ENCODE results near the gene TSHZ2.

Gene TSHZ2

DNA sequence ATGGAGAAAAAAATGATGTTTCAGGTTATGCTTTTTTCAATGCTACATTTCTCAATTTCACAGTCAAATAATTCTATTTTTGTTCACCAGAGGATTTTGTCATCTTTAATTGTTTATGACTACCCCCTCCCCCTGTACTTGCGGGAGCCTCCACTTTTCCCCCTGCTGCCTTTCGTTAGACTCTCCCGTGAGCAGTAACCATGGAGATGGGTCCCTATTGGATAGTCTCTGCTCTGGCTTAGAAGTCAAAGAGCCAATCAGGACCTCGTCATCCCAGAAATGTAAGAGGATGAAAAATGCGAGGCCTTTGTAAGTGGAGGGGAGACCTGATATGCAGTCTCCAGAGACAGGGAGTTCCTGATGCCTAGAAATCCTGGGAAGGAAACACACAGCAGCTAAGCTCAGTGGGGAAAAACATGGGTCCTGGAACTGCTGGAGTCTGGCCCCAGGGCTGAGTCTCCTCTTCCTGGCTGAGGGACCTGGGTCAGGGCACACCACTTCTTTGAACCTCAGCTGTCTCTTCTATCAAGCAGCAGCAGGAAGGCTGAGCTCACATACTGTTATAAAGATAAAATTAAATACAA is 298.7 kb downstream of the TSHZ2 start:
- DNase-seq = peak in 19 of 56 donors; percentile 4 to 58 (median 17)

DNA sequence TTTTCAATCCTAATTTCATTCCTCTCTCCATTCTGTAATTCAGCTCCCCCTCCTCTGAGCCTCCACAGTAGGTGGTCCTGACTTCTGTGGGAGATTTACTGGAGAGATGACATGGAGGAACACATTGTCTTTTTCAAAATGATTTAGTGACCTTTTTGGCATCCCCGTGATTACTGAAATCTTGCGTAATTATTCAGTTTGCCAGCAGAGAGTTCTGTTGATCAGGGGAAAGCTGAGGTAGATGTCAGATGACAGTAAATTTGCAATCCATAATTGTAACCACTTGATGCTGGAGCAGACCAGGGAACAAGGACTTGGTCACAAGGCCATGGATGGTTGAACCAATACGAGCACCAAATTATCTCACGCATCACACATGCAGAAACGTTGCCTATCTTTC is 302.2 kb downstream of the TSHZ2 start:
- no peak for DNase-seq

DNA sequence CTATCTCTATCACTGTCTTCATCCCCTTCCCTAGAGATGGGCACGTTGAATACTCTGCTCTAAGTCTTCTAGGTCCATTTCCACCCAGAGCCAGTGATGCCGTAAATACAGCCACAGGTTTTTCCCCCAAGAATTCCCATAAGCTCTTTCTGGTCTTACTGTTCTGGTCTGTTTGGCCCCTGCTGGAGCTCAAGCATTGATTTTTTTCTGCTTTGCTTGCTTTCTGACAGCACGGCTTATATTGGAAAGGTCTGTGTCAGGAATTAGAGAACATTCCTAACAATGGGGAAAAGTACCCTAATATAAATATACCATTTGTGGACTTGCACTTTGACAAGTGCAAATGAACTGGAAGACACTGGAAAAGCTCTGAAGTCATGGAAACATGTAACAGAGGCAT is 302.6 kb downstream of the TSHZ2 start:
- DNase-seq = no peak

DNA sequence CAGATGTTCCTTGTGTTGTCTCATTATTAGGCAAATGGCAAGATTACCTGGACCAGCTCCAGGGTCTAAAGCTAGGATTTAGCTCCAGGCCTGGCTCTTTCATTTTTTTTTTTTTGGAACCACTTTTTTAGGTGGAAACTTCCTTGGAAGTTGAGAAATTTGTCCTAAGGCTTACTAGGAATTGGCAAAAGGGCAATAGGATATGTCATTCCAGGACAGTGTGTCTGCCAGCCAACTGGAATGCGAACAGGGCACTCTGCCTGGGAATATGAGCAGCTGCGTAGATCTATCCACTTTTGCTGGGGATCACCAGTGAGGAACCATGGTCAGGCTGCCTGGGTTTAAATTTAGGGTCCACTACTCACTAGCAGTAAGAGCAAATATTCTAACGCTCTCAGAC is 304.0 kb downstream of the TSHZ2 start:
- no peak for DNase-seq

DNA sequence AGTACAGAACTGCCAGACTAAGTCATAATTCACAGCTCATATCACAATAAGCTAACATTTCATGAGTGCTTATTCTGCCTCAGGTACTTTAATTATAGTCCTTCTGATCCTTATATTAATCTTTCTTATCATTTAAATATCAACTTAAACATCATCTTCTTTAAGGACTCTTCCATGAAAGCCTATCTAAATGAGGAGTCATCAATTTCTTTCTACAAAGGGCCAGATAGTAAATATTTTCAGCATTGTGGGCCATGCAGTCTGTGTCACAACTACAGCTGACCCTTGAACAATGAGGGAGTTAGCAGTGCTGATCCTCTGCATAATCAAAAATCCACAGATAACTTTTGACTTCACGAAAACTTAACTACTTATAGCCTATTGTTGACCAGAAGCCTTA is 306.4 kb downstream of the TSHZ2 start:
- DNase-seq = no peak

DNA sequence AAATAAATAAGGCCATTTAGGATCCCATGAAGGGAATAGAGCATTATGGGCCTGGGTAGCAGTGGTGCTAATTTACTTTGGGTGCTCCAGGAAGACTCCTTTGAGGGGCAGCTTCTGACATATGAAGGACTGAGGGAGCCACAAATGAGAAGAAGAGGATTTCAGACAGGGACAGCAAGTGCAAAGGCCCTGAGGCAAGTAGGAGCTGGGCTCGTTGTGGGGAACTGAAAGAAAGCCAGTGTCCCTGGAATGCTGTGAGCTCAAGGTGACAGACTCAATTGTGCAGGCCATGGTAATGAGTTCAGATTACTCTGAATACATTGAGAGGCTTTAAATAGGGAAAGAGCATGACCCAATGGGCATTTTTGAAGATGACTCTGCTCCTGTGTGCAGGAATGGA is 307.6 kb downstream of the TSHZ2 start:
- no peak for DNase-seq

DNA sequence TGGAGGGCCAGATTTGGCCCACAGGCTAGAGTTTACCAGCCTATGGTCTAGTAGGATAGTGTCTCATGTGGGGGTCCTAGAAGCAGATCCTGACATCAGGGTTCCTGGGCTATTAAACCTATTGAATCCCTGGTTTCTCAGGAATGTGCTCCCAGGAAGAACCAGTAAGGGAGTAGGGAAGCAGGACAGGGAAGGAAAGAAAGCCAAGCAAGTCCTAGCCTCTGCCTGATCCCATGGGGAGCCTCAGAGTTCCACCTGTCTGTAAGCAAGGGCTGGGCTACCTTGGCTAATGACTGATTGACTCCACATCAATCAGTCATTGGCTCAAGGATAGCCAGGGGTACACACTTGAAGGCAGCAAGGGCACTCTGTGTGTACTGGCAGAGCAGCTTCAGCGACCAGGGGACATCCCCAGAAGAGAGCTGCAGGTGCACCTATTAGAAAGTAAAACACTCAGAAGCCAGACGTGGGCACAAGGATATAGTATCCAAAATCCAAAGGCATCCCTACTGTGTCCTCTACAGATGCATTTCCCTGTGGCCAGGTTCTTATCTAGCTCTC is 309.5 kb downstream of the TSHZ2 start:
- DNase-seq = no peak

DNA sequence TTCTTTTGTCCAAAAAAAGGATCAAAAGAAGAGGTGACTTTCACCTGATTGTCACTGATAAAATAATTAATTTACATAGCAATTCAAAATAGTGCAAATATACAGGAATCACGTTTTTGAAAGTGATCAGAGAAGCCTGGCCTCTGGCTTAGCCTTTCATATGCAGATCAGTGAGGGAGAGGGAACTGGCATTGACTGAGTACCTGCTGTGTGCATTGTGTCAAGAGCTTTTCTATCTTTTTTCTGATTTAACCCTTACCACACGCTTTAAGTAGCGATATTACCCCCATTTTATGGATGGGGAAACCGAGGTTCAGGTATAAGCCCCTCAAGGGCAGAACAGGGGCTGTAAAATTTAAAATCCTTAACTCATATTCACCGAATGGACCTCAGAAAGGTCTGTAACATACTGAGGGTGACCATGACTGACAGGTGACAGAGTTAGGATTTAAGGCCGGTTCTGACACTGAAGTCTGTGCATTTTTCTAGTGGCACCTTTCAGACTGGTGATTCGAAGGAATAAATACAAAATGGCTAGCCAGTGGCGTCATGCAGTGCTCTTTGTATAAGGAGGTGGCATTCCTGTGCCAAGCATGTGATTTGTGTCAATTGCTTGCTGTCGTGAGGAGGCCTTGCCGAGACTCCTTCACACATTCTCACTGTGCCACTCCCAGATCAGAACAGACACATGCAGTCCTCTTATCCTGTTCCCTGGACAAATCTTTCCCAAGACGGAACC is 310.2 kb downstream of the TSHZ2 start:
- no peak for DNase-seq

DNA sequence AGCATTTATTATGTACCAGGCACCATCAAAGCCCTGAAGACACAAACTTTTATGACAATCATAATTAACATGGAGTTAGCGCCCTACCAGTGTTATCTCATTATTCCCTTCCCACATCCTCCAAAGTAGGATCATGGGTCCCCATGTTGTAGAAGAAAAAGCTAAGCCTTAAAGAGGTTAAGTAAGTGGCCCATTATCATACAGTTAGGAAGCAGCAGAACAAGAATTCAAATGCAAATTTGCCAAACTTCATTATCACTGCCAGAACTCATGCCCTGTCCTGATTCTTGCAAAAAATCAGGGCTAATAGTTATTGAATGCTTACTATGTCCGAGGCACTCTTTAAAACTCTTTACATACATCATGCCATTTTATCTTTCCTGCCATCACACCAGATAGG is 310.9 kb downstream of the TSHZ2 start:
- DNase-seq = no peak

DNA sequence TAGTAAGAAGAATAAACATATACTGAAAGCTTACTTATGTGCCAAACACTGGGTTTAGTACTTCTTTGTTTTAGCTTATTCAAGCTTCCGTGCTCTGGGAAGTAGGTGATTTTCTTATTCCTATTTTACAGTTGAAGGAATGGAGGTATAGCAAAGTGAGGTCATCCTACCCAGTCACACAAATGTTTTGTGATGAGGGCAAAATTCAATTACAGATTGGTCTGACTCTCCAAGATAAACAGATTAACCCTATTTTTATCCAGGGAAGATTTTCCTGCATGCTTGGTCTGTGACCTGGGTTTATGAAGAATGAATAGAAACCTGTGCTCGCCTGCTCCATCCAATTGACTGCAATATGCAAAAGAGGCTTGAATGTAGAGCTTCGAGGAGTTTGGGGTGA is 311.4 kb downstream of the TSHZ2 start:
- no peak for DNase-seq

DNA sequence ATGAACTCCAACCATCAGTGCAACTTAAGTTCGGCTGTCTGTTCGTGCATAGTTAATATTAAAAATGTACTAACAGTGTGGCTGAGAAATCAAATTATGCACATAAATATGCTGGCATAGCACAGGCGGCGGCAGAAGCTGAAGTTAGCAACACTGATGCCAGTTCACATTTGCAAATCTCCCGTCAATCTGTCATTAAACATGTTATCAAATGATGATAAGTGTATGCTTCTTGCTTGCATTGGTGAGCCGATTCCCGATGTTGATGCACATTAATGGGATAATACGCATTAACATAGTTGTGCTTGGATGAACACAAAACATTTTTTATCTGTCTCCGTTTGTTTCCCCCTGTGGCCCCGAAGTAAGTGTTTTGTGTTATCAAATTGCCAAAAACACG is 312.1 kb downstream of the TSHZ2 start:
- DNase-seq = no peak

DNA sequence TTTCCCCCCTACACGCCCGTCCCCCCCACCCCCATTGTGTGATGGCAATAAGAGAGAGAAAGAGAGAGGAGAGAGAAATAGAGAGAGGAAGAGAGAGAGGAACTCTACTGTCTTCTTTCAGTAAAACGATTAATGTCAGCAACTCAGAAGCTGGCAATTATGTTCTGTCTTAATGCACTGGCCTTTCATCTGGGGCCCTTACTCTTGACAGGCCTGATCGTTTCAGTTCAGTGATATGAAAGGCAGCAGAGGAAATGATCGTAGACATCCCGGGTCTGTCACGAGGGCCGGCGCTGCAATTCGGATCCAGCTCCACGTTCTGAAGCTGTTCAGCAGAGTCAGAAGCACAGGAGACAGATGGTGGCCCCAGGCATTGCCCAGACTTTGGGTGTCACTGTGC is 312.5 kb downstream of the TSHZ2 start:
- no peak for DNase-seq

DNA sequence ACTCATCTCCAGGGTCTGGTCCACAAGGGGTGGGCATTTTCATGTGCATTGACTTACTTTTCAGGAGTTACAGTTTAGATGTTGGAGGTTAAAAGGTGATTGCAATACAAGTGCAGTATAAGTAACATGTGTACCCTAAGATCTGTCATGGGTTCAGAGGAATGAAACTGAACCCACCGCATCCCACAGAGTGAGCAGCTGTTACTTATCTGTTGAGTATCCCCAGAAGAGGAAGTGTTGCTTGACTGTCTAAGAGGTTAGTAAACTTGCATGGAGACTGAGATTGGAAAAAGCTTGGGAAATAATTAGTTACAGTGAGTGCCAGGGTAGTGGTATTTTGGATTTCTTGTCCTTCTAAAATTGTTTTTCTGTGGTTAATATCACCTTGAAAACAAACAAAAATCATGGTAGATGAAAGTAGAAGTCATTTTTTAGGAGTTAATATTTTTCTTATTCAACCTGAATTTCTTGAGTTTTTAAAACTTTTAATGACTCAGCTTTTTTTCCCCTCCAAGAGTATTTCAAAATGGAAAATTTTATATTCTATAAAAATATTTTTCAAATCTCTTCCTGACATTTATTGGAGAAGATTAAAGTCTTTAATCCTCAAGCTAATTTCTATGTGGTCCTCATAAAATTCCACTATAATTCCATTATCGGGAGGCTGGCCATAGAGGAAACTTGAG is 315.3 kb downstream of the TSHZ2 start:
- DNase-seq = no peak

DNA sequence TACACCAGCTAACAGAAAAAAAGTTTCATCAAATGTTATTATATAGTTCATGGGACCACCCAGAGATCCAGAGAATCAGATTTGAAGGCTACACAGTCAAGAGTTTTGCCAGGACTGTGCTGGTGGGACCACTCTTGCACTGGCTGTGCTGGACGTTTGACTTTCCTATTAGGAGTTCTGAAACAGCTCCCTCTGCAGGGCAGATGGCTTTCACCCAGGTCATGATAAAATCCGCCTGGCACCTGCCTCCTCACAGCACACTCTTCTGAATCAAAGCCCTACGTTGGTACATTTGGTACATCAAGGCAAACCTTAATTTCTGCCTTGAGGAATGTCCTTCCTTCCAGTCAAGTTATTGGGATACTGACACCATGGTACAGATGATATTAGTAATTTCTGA is 319.4 kb downstream of the TSHZ2 start:
- no peak for DNase-seq

DNA sequence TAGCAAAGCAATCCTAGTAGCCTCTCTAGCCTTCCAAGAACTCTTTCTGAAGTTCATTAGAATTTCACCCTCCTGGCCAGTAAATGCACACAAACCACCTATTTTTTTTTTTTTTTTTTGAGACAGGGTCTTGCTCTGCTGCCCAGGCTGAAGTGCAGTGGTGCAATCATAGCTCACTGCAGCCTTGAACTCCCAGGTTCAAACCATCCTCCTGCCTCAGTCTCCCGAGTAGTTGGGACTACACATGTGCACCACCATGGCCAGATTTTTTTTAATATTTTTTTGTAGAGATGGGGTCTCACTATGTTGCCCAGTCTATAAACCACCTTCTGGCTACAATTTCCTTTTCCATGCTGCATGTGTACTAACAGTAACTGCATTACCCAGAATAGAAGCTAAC is 320.2 kb downstream of the TSHZ2 start:
- no peak for DNase-seq

DNA sequence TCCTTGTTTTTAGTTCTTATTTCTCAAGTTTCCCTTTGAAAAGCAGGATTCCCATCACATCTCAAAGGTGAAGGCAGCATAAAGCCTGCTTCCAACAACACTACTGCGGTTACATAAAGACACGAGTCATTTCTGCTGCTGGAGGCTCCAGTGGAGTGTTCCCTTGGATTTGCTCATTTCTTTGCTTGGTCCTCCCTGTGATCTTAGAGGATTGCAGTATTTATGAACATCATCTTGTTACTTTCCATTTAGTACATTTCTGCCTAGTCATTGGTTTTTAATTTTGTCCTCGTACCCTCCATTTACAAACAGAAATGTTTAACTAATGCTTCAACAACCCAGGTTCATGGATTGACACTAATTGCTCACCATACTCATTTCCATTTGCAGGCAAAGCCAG is 322.6 kb downstream of the TSHZ2 start:
- no peak for DNase-seq

DNA sequence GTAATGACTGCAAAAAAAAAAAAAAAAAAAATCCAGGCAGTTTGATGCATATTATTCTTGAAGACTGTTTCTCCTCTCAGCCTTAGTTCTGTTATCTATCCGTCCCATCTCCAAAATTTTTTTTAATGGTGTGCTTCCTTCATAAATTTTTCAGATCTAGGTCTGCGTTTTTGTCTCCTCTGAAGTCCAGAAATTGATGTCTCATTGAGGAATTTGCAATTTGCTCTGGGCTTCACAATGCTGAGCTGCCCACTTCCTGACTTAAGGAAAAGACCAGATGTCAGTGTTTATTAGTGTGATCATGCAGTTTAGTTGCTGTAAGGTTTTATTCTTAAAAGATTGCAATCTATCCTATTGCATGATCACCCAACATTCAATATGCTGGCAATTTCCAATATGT is 323.9 kb downstream of the TSHZ2 start:
- DNase-seq = no peak

DNA sequence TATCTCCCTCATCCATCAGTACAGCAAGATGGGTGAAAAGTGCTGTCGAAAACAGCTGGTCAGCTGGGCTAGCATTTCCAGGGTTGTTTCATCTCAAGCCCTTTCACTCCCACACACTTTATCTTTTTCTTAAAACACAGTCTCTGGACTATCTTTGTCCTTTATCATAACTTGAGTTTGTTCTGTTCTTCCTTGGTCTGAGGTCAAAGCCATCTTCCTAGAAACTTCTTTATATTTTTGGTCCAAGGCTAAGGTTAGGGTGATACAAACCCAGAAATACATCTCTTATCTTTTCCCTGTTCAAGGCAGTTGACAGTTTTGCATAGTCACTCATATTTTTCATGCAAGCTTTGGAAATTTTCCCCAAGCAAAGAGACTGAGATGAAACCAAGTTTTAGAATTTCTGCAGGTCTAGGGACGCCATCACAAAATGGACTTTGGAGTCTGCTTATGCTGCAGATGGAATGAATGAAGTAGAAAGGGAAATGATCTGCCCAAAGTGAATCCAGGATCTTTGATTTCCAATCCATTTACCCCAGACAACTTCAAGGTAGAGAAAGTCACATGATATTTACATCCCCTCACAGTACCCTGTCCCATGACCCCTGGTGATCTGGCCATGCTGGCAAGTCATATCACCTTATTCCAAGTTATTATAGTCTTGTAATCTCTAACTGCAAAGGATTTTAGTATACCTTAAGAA is 324.4 kb downstream of the TSHZ2 start:
- no peak for DNase-seq

DNA sequence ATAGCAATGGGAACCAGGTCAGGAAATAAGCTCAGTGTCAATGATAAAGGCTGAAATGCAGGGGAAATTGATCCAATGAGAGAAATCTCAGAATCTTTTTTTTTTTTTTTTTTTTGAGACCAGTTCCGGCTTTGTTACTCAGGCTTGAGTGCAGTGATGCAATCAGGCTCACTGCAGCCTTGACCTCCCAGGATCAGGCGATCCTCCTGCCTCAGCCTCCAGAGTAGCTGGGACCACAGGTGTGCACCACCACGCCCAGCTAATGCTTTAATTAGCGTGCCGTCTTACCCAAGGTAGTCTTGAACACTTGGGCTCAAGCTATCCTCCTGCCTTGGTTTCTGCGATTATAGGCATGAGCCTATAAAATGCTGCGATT is 325.0 kb downstream of the TSHZ2 start:
- DNase-seq = no peak

DNA sequence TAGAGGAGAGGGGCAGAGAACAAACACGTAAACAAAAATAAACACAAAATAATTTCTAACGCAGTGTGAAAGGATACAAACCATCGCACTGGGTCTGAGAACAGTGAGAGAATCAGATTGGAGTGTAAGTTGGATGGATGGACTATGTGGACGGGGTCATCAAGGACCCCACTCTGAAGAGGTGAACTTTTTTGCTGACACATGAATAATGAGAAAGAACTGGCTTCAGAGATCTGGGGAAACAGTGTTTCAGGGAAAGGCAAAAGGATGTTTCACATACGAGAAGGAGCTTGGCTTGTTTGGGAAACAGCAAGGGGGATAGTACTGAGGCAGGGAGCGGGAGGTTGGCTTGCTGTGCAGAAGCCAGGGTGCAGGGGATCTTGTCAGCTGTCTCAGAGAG is 326.1 kb downstream of the TSHZ2 start:
- DNase-seq = no peak

DNA sequence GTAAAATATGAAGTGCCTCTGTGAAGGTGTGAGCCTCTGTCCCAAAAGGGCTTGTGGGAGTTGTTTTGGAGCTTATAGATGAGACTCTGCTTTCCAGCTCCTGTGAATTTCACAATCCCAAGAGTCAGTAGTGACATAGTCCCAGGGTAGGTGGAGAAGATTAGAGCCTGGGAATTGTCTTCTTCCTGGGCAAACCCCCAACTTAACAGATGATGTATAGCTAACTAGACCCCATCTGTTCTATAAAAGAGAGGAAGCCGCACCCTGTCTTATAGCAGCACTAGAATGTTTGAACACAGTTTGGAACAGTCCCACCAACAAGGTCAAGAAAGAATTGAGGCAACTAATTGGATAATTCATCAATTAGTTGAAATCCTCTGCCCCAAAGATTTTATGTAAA is 326.8 kb downstream of the TSHZ2 start:
- no peak for DNase-seq

DNA sequence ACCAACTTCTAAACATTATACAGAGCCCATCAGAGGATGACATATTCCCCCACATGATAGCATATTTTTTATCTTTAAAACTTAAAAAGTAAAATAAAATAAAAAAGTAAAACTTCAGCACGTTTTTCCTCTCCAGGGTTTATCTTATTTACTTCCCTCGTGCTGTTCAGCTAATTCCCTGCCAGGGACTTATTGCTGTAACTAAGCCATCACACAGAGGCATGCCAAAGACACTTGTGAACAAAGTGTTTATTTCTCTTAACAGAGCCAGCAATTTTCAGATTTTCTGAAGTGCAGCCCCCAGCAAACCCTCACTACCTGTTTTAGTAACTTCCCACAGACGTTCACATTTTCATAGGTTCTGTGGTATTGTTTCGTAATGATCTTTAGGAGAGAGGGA is 327.7 kb downstream of the TSHZ2 start:
- no peak for DNase-seq

Data from nucleus accumbens (tissue), 56 donors.